ENCODE results near the gene SLC18A3.

Gene SLC18A3

DNA sequence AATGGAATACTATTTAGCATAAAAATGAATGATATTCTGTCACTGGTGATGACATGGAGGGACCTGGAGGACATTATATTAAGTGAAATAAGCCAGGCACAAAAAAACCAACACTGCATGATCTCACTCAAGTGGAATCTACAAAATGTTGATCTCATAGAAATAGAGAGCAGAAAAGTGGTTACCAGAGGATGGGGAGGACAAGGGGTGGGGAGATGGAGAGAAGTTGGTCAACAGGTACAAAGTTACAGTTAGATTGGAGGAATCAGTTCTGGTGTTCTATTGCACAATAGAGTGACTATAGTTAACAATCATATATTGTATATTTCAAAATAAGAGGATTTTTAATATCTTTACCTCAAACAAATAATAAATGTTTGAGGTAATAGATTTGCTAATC, 24.7 kb upstream of the SLC18A3 start:
- TF ChIP-seq, protein P1, sequence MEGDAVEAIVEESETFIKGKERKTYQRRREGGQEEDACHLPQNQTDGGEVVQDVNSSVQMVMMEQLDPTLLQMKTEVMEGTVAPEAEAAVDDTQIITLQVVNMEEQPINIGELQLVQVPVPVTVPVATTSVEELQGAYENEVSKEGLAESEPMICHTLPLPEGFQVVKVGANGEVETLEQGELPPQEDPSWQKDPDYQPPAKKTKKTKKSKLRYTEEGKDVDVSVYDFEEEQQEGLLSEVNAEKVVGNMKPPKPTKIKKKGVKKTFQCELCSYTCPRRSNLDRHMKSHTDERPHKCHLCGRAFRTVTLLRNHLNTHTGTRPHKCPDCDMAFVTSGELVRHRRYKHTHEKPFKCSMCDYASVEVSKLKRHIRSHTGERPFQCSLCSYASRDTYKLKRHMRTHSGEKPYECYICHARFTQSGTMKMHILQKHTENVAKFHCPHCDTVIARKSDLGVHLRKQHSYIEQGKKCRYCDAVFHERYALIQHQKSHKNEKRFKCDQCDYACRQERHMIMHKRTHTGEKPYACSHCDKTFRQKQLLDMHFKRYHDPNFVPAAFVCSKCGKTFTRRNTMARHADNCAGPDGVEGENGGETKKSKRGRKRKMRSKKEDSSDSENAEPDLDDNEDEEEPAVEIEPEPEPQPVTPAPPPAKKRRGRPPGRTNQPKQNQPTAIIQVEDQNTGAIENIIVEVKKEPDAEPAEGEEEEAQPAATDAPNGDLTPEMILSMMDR (conservative IDR thresholded peaks at IDR 0.05; ENCODE audit: low read depth, low read length) = no peak
- peak; percentile 65 for DNase-seq (ENCODE audit: low read depth)
- no peak overlapping the region for H3K4me3 ChIP-seq (ENCODE audit: low read depth, low read length)

DNA sequence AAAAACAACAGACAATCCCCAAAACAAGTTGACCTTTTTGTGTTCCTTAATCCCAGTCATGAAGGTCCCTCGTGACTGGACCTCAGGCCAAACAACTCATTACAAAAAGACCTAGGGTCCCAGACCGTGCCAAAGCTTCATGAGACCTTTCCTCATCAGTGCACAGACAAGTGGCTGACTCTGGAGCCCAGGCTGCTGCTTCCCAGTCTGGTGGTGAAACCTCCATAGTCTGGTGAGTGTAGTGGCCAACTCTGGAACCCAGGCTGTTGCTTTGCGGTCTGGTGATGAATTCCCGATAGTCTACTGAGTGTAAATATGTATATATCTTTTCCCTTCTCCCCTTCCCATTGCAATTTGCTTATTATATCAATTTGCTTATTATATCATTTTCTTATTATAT, 22.1 kb upstream of the SLC18A3 start:
- TF ChIP-seq, protein P1 (conservative IDR thresholded peaks at IDR 0.05; ENCODE audit: low read depth, low read length) = no peak
- no peak for DNase-seq (ENCODE audit: low read depth)
- H3K4me3 ChIP-seq (ENCODE audit: low read depth, low read length) = no peak overlapping the region

DNA sequence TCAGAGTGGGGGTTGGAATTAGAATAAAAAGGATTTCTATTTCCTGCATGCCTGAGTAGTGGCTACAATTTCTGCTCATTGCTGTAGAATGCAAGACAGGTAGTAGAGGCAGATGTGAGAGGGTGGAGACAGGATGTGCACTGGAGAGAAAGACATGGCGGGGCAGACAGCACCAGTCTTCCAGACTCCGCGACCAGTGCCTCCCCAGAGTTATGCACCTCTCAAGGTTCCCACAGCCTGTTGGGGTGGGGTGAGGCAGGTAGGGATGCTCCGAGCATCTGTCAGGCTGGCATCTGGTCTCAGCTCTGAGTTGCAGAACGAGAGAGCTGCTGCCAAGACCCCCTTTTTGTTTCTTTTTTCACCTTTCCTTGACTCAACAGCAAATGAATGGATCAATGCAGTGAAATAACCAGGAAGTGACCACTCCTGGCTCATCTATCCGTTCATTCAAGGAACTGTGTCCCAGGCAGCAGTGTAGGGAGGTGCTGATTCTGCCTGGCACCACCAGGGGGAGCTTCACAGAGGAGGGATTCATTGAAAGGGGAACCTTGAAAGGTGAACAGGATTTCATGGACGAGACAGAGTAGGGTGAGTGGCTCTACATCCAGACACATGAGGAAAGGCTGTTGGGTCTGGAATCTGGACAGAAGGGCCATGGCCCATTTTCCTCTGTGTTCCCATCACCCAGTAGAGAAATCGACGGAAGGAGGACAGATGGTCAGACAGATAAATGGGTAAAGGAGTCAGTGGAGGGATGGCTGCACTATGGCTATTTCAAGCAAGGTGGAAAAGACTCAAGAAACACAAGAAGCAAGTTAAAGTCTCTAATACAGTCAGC, 17.2 kb upstream of the SLC18A3 start:
- peak; percentile 73 for DNase-seq (ENCODE audit: low read depth)
- TF ChIP-seq, protein P1 (conservative IDR thresholded peaks at IDR 0.05; ENCODE audit: low read depth, low read length) = peak; percentile 99
- no peak overlapping the region for H3K4me3 ChIP-seq (ENCODE audit: low read depth, low read length)

DNA sequence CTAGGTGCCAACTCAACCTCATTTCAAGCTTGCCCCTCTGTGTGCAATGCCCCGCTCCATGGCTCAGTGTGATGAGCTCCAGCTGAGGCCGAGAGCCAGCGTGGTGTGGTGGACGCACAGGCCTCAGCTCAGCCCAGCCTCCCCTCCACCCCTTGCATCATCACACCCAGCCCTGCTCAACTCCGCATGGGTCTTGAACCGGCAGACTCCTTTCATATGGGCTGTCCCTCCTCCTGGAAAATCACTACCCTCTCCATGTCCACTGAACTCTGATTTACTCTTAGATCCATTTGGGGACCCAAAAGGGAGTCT, 16.6 kb upstream of the SLC18A3 start:
- H3K4me3 ChIP-seq (ENCODE audit: low read depth, low read length) = no peak overlapping the region
- TF ChIP-seq, protein P1 (conservative IDR thresholded peaks at IDR 0.05; ENCODE audit: low read depth, low read length) = no peak
- DNase-seq (ENCODE audit: low read depth) = no peak

DNA sequence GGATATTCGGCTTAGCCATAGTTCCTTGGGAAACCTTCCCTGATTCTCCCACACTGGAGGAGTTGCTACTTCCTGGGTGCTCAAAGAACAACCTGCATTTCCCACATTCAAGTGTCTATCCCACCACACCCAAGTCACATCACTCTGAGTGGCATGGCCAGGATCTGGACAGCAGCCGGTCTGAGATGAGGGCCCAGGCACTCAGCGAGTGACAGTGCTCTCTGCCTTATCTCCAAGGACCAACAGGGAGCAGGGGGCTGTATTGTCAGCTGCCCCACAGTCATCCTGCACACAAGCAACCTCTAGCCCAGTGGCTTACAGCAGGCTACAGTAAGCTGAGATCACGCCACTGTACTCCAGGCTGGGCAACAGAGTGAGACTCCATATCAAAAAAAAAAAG, 16.1 kb upstream of the SLC18A3 start:
- DNase-seq (ENCODE audit: low read depth) = no peak
- TF ChIP-seq, protein P1 (conservative IDR thresholded peaks at IDR 0.05; ENCODE audit: low read depth, low read length) = no peak
- H3K4me3 ChIP-seq (ENCODE audit: low read depth, low read length) = no peak overlapping the region

DNA sequence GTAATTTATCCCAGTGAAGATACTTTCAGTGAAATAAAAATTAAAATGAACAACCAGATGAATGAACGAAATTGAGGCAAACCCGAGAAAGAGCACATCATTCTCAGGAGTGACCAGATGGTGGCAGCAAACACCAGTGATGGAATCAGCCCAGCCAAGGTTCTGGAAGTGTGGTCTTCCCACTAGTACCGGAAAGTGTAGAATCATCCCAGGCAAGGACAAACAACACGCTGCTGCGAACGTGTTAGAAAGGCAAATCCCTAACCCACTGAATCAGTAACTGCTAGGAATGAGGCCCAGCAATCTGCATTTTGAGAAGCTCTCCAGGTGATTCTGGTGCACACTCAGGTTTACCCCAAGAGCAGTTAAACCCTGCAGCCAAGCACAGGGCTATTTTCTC, 15.5 kb upstream of the SLC18A3 start:
- no peak overlapping the region for H3K4me3 ChIP-seq (ENCODE audit: low read depth, low read length)
- TF ChIP-seq, protein P1 (conservative IDR thresholded peaks at IDR 0.05; ENCODE audit: low read depth, low read length) = peak; percentile 93
- DNase-seq (ENCODE audit: low read depth) = peak; percentile 79
